ENCODE measurements around the gene TIMM17B.

TIMM17B gene

GRCh38 chrX:48918643-48919340 is 21.2 kb upstream of the TIMM17B start, which contains the start of gene PIM2:
Gene PIM2 (minus strand): TSS chrX:48919024. CDS start chrX:48918834, 190 bp downstream.
- DNase-seq = peak; percentile 90

GRCh38 chrX:48918301-48918642 is 20.7 kb upstream of the TIMM17B start:
- DNase-seq = no peak

GRCh38 chrX:48917139-48918001 is 19.8 kb upstream of the TIMM17B start:
- DNase-seq = peak; percentile 83

- DNase-seq = no peak
Observed at GRCh38 chrX:48914593-48915493, 17.3 kb upstream of the TIMM17B start.

- DNase-seq = no peak
Observed at GRCh38 chrX:48913605-48914366, 16.2 kb upstream of the TIMM17B start.

GRCh38 chrX:48911412-48912182 is 14.0 kb upstream of the TIMM17B start, which contains the start of gene SLC35A2:
Gene SLC35A2 (minus strand): TSS chrX:48911646. CDS start chrX:48911636, 10 bp downstream.
- peak; percentile 85 for DNase-seq

GRCh38 chrX:48910926-48911411 is 13.4 kb upstream of the TIMM17B start:
- DNase-seq = no peak

GRCh38 chrX:48909703-48910294 is 12.2 kb upstream of the TIMM17B start:
- DNase-seq = no peak

- no peak for DNase-seq
Observed at GRCh38 chrX:48908600-48908999, 11.0 kb upstream of the TIMM17B start.

- DNase-seq = no peak
Observed at GRCh38 chrX:48905090-48905790, 7.7 kb upstream of the TIMM17B start.

- no peak for DNase-seq
Observed at GRCh38 chrX:48904626-48905025, 7.1 kb upstream of the TIMM17B start.

GRCh38 chrX:48904180-48904579 is 6.6 kb upstream of the TIMM17B start:
- no peak for DNase-seq

- no peak for DNase-seq
Observed at GRCh38 chrX:48903290-48903689, 5.7 kb upstream of the TIMM17B start.

- no peak for DNase-seq
Observed at GRCh38 chrX:48902776-48903175, 5.2 kb upstream of the TIMM17B start.

GRCh38 chrX:48902135-48902534 is 4.6 kb upstream of the TIMM17B start:
- no peak for DNase-seq

- DNase-seq = no peak
Observed at GRCh38 chrX:48901069-48901468, 3.5 kb upstream of the TIMM17B start.

- DNase-seq = no peak
Observed at GRCh38 chrX:48899078-48899410, 1.5 kb upstream of the TIMM17B start.

GRCh38 chrX:48897157-48897624 is 377 bp downstream of the TIMM17B start:
- DNase-seq = peak; percentile 59

- DNase-seq = no peak
Observed at GRCh38 chrX:48896611-48897011, 957 bp downstream of the TIMM17B start.

- DNase-seq = no peak
Observed at GRCh38 chrX:48894891-48895290, 2.7 kb downstream of the TIMM17B start.

Measured in activated CD4-positive, alpha-beta T cell treated with anti-CD3 and anti-CD28 coated beads, Interleukin-2, amount 50 U/mL, for 1 hour (primary cell).